ENCODE measurements around the gene DYRK4.
A peak's percentile ranks its signal among the peaks of the same experiment; 100 is the strongest.

Gene DYRK4

DNA sequence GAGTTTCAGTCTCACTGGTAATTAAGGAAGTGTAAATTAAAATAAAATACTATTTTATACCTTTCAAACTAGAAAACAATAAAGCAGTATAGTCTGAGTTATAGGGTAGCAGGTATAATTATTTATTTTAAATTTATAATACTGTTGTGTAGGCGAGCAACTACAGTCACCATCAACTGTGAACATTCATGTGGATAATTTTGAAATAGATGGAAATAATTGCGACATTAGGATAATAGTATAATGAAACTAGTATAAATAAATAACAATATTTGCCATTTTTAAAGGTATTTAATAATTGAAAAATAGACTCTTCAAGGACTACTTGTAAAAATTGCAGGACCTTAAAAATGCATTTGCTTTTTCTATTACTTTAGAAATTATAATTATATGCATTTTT lies 3.8 kb upstream of the DYRK4 start:
- no peak for DNase-seq

DNA sequence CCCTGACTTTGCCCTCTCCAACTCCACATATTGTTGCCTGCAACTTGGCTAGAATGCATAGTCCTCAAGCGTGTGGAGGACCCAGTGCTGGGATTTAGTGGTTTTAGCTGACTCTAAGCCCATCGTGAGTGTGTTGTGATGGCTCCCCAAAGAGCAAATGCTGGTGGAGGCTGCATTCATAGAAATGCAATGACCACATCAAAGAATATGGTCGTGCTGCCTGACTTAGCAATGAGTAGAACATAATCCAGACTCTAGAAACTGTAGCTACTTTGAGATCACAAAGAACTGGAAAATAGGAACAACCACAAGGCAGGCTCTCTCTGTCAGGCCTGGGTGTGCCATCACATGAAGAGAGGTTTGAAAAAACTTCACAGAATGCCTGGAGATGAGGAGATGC lies 1.3 kb downstream of the DYRK4 start:
- no peak for DNase-seq

DNA sequence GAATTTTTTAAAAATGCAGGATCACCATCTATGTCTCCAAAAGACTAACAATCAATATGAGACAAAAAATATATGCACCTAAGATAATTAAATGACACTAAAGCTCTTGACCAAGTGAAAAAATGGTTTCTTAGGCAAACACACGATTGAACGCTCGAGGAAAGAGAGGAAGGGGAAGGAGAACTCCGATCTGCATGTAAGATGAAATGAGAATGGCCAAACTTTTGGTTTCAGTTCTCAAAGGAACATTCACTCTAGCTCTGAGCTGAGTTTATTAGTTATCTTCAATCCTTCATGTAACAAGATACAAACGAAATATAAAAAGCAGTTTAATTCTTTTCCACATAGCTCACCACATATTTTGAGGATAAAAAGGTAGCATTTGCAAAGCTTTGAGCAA lies 2.8 kb downstream of the DYRK4 start:
- no peak for DNase-seq

DNA sequence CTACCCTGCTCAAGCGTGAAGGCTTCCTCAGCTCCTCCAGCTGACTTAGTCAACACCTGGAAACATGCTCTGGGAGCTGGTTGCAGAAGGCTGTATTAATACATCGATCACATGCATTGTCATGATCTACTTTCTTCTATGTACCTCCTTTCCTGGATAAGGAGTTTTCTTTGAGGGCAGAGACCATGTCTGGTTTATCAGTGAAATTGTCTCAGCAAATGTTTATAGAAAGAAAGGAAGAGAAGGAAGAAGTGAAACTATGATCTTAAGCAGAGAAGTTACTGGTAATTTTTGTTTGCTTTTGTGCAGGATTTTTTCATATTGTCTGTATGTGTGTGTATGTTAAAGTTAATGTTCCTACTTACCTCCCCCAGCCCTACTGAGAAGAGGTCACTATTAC lies 4.5 kb downstream of the DYRK4 start:
- no peak for DNase-seq

DNA sequence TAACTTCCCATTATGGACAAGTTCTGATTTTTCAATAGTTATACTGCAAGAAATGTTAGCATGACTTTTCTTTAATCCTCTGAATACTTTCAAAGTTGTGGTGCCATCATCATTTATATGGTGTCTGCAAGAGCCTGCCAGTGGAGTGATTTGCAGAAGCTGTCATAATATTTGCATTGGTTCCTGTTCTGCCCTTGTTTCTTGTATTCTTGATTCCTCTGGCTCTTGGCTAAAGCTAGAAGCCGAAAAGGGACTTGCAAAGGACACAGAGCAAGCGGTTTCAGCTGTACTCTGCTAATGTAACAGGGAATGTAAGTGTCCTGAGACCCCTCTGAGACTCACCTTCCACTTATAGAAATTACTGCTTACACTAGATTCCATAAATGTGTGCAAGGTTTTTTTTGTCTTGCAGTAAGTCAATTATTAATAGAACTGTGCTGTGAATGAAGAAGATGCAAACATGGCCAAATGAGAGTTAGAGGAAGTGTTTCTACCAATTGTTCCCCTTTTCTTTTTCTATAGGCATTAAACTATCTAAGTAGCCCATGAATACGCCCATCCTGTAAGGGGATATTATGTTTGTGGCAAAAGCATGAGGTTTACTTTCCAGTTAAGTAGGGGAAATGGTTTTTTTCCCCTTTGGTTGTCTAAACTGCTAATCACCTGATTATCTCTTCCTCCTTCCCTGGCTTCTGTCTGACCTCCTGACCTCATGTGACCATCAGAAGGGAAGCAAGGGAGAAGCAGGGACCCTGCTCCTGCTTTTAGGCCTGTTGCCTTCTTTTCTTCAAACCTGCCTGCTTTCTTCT lies 5.3 kb downstream of the DYRK4 start:
- DNase-seq: peak in 1 of 51 donors; percentile 7

DNA sequence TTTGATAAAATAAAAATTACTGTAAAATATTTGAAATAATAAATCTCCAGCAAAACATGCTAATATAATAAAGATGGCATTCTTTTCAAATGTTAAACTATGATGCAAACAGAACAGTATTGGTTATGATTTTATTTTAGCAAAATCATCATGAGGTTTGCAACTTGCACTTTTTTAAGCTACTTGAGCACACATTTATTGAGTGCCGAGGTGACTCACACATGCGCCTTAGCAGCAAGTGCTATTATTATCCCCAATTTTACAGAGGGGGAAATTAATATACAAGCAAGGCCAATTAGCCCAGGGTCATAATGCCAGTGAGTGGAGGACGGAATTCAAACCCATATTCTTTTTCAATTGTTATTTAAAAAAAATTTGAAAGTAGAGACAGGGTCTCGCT lies 7.3 kb downstream of the DYRK4 start:
- no peak for DNase-seq

DNA sequence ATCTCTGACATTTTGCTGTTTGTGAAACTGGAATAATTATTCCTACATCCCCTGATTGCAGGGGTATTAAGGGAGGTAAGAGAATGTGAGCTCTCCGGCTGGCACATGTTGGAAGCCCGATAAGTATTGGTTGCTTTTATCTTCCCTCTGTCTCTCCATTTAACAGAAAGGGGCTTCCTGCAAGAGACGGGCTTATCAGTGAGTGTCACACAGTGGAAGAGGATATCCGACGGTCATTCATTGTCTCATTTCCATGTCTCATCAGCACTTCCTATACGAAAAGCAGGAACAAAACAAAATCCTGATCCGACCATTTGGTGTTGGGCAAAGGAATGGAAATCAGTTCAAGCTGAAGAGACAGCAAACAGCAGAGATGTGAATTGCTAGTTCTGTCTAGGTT lies 10.7 kb downstream of the DYRK4 start:
- no peak for DNase-seq

DNA sequence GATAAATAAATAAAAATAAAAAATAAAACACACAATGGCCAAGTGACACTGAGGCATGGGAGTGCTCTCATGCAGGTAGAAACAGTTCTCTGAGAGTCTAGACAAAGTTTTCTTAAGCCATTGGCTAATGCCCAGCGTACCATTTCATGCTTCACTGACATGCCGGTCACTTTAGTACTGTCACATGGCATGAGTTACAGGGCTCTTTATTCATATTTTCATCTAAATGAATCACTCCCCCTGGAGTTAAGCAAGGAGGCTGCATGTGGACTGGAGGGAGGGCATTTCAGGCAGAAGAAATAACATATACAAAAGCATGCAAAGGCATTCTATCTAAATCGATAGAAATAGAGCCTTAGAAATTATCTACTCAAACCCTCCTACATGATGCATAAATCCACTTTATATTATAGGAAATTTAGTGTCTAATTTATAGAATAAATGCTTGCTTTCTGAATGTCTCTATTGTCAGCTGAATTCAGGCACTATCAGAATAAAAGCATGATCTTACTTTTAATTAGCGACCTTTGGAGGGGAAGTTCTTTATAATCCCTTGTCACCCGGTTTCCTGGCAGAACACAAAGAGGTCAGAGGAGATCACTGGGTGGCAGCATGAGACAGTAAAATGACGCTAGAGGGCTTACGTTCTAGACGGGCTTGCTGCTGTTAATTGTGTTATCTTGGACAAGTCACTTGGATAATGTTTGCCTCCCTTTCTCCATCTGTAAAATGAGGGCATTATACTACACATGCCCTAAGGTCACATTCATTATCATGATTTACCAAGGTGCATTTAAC lies 17.5 kb downstream of the DYRK4 start:
- peak in 1 of 51 donors; percentile 2 for DNase-seq

- DNase-seq: no peak
Observed at GRCh38 chr12:4580281-4580688, 18.3 kb downstream of the DYRK4 start.

DNA sequence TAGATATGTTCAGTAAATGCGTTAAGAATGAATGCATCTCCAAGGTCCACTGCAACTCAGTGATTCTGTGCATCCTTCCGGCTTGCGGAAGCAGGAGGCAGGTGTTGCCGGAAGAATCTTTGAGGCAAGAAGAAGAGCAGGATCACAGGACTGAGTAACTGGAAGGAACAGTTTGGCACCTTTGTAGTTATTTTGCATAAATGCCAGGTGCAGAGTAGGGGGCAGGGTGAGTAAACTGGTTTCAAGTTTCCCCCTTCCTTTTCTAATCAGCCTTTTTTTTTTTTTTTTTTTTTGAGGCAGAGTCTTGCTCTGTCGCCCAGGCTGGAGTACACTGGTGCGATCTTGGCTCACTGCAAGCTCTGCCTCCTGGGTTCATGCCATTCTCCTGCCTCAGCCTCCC lies 22.3 kb downstream of the DYRK4 start:
- no peak for DNase-seq

GRCh38 chr12:4584896-4585295 lies 22.9 kb downstream of the DYRK4 start:
- DNase-seq: no peak

- DNase-seq: no peak
Observed at GRCh38 chr12:4586500-4586899, 24.5 kb downstream of the DYRK4 start.

DNA sequence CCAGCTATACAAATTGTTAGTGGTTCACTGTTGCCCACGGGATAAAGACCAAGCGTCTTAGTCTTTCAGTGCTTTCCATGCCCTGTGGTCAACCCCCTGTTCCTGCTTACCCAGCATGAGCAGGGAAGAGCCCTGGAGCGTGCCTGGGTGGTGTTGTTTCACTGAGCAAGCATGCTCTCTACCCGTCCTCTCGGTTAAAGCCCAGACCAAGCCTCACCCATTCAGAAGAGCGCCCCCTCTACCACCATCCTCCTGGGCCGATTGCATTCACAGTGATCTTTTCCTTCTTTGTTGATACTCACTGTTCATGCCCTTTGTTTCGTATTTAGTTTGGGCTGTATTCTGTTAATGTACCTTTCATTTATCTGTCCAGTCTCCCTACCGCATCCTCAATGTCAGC lies 25.1 kb downstream of the DYRK4 start:
- no peak for DNase-seq

DNA sequence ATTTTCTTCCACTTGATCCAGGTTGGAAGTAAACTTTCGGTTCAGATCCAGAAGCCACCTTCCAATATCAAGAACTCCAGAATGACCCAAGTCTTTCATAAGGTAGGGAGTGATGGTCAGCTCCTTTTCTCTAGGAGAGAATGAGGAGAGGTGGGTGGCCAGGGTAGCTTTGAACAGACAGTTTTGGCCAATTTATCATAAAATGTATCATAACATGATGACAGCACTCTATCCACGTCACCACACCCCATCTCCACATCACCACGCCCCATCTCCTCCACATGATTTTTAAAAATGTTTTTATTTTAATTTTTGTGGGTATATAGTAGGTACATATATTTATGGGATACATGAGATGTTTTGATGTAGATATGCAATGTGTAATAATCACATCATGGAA lies 26.9 kb downstream of the DYRK4 start:
- no peak for DNase-seq

DNA sequence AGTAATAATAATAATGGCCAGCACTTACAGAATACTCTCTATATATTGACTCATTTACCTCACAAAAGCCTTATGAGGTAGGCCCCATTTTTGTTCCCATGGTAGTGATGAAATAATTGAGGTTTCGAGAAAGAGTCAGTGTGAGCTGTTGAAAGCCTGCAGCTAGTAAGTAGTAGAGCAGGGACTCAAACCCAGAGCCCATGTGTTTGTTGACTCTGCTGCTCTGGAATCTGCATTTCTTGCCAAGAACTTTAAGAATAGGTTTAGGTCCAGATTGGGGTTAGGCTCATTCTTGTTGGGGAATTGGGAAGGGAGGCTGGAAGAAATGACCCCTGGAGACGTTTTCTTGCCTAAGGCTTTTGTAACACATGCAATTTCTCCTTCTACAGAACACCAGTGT lies 27.9 kb downstream of the DYRK4 start:
- DNase-seq: no peak

GRCh38 chr12:4591180-4591687 lies 29.2 kb downstream of the DYRK4 start:
- no peak for DNase-seq

DNA sequence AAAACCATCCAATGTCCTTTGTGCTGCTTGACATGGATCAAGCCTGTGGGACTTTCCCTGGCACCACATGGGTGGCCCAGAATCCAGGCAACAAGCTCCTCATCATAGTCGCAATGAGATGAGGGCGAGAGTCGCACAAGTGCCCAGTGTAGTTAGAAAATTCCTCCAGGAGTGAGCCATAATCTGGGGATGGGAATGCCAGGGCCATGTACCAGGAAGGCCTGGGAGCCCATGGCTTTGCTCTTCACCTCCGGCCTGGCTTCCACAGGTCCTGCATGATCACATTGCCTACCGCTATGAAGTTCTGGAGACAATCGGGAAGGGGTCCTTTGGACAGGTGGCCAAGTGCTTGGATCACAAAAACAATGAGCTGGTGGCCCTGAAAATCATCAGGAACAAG lies 33.9 kb downstream of the DYRK4 start:
- DNase-seq: no peak

GRCh38 chr12:4603421-4603820 lies 41.4 kb downstream of the DYRK4 start:
- DNase-seq: peak in 6 of 51 donors; percentile 6 to 15 (median 8)

- no peak for DNase-seq
Observed at GRCh38 chr12:4603946-4604345, 41.9 kb downstream of the DYRK4 start.

DNA sequence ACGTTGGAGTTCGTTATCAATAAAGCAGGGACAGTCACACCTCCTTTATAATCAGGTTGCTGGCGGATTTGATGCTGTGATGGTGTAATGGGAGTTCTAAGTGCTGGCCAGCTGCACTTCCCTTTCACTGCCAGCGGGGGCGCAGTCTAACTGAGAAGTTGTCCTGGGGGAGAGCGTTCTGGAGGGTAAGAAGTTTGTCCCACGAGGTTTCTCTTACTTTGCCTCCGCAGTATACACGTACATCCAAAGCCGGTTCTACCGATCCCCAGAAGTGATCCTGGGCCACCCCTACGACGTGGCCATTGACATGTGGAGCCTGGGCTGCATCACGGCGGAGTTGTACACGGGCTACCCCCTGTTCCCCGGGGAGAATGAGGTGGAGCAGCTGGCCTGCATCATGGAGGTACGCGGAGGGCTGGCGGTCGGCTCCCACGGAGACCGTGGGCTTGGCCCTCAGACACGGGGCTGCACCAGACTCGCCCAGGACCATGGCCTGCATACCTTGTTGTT lies 42.7 kb downstream of the DYRK4 start:
- DNase-seq: peak; percentile 23 to 88 (median 66)

- no peak for DNase-seq
Observed at GRCh38 chr12:4607056-4607455, 45.0 kb downstream of the DYRK4 start.

GRCh38 chr12:4609071-4609470 lies 47.1 kb downstream of the DYRK4 start:
- no peak for DNase-seq

- no peak for DNase-seq
Observed at GRCh38 chr12:4610481-4610880, 48.5 kb downstream of the DYRK4 start.
